Activated CD4-positive, alpha-beta T cell treated with anti-CD3 and anti-CD28 coated beads, Interleukin-10, Interleukin-2, amounts not matched to agents 100 ng/mL and 50 ng/mL, durations not matched to agents 16 hours and 8 hours (primary cell): Measurements from ENCODE around the gene ANKRD33B.

ENCODE experiments used
- DNase-seq: peaks from one replicate; pipeline ENCODE4 v3.0.0-alpha.2; 2020

The ANKRD33B gene

GRCh38 chr5:10642367-10642766 is 78.5 kb downstream of the ANKRD33B start:
- DNase-seq, result no peak

GRCh38 chr5:10644192-10644591 is 80.3 kb downstream of the ANKRD33B start:
- no peak for DNase-seq

GRCh38 chr5:10645146-10645545 is 81.3 kb downstream of the ANKRD33B start:
- no peak for DNase-seq

- no peak for DNase-seq
These were observed 81.8 kb downstream of the ANKRD33B start for GRCh38 chr5:10645671-10646070.

GRCh38 chr5:10647640-10648039 is 83.8 kb downstream of the ANKRD33B start:
- no peak for DNase-seq

- no peak for DNase-seq
These were observed 85.2 kb downstream of the ANKRD33B start for GRCh38 chr5:10648806-10649665.

- no peak for DNase-seq
These were observed 86.0 kb downstream of the ANKRD33B start for GRCh38 chr5:10649666-10650380.

- DNase-seq, result no peak
These were observed 88.3 kb downstream of the ANKRD33B start for GRCh38 chr5:10652151-10652550.

GRCh38 chr5:10652606-10653005 is 88.7 kb downstream of the ANKRD33B start:
- DNase-seq, result no peak

- DNase-seq, result no peak
These were observed 89.2 kb downstream of the ANKRD33B start for GRCh38 chr5:10653043-10653442.

GRCh38 chr5:10653751-10654400 is 90.0 kb downstream of the ANKRD33B start:
- DNase-seq, result no peak

- DNase-seq, result no peak
These were observed 90.7 kb downstream of the ANKRD33B start for GRCh38 chr5:10654566-10654965.

- no peak for DNase-seq
These were observed 91.5 kb downstream of the ANKRD33B start for GRCh38 chr5:10655161-10655971.

- DNase-seq, result no peak
These were observed 92.3 kb downstream of the ANKRD33B start for GRCh38 chr5:10655972-10656830.

GRCh38 chr5:10658265-10658664 is 94.4 kb downstream of the ANKRD33B start:
- DNase-seq, result no peak

- DNase-seq, result no peak
These were observed 96.3 kb downstream of the ANKRD33B start for GRCh38 chr5:10660135-10660534.

- DNase-seq, result no peak
These were observed 97.0 kb downstream of the ANKRD33B start for GRCh38 chr5:10660720-10661387.

- no peak for DNase-seq
These were observed 97.5 kb downstream of the ANKRD33B start for GRCh38 chr5:10661401-10661800.

- DNase-seq, result no peak
These were observed 98.2 kb downstream of the ANKRD33B start for GRCh38 chr5:10662083-10662482.

- DNase-seq, result no peak
These were observed 99.0 kb downstream of the ANKRD33B start for GRCh38 chr5:10662661-10663488.
